ENCODE measurements around the gene MKLN1.

DNA sequence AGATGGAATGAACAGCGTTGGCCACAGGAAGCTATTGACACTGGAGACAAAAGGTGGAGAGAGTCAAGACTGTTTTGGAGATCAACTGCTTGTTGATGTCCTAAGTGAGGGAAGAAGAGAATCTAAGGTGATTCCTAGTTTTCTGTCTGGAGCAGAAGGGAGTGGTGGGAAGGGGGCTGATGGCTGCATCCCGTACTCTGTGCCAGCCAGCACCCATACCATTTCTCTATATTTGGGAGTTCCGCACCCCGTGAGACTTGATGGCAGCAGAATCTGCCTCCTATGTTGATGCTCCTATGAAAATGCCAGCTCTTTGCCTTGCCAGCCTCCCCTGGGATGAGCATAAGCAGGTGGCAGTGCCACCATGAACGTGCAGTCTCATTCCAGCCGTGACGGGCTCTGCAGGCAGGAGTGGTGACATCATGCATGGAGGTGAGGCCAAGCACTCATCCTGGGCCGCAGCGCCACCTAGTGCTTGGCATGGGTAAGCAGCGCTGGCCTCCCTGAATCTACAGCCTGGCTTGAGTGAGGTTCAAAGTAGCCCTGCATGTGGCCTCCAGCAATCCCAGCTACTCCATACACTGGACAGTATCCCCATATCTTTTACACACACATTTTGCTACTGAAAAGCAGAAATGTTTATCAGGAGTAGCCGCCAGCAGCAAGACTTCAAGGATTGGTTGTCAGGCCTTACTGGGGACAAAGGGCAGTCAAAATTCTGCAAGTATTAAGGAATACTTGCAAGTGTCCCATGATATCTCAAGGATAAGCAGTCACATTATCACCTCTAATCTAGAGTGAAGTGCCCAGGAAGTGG, 185.8 kb downstream of the MKLN1 start:
- TF ChIP-seq, protein P1, sequence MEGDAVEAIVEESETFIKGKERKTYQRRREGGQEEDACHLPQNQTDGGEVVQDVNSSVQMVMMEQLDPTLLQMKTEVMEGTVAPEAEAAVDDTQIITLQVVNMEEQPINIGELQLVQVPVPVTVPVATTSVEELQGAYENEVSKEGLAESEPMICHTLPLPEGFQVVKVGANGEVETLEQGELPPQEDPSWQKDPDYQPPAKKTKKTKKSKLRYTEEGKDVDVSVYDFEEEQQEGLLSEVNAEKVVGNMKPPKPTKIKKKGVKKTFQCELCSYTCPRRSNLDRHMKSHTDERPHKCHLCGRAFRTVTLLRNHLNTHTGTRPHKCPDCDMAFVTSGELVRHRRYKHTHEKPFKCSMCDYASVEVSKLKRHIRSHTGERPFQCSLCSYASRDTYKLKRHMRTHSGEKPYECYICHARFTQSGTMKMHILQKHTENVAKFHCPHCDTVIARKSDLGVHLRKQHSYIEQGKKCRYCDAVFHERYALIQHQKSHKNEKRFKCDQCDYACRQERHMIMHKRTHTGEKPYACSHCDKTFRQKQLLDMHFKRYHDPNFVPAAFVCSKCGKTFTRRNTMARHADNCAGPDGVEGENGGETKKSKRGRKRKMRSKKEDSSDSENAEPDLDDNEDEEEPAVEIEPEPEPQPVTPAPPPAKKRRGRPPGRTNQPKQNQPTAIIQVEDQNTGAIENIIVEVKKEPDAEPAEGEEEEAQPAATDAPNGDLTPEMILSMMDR (conservative IDR thresholded peaks at IDR 0.05; ENCODE audit: low read length), result peak; percentile 94
- TF ChIP-seq EZH2phosphoT487 (IDR thresholded peaks at IDR 0.05; ENCODE audit: borderline replicate concordance, low read depth, low read length), result no peak
